CD4-positive, alpha-beta T cell treated with Interleukin-6 for 4 hours (primary cell): ENCODE measurements around the gene ZBED1.
"Not testable (repeated sequence)": the region's sequence is repeated elsewhere in the genome, so short reads cannot be mapped to it uniquely, and the experiment has no call there.

Experiments
- DNase-seq: peaks from one replicate; pipeline ENCODE4 v3.0.0-alpha.2; 2020; ENCODE audit warnings: mixed read lengths

ZBED1 gene

DNA sequence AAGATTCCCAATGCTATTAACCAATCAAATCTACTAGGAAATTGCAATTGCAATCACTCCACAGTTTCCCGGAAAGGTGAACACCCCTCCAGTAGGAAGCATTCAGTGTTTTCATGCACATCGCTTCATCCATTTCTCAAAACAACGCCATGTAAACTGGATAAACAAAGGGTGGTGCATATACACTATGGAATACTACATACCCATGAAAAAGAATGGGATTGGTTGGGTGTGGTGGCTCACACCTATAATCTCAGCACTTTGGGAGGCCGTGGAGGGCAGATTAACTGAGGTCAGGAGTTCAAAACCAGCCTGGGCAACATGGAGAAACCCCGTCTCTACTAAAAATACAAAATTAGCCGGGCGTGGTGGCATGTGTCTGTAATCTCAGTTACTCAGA, 29.1 kb downstream of the ZBED1 start:
- no peak for DNase-seq

DNA sequence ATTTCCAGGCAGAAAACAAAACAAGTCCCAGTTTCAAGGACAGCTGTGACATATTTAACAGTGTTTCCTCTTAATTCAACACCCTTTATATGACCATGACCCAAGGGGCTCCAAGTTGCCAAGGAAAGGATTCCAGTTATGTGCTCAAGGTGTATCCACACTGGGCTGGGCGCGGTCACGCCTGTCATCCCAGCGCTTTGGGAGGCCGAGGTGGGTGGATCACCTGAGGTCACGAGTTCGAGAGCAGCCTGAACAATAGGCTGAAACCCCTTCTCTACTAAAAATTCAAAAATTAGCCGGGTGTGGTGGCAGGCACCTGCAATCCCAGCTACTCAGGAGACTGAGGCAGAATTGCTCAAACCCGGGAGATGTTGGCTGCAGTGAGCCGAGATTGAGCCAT, 29.6 kb downstream of the ZBED1 start:
- not testable (repeated sequence) for DNase-seq

DNA sequence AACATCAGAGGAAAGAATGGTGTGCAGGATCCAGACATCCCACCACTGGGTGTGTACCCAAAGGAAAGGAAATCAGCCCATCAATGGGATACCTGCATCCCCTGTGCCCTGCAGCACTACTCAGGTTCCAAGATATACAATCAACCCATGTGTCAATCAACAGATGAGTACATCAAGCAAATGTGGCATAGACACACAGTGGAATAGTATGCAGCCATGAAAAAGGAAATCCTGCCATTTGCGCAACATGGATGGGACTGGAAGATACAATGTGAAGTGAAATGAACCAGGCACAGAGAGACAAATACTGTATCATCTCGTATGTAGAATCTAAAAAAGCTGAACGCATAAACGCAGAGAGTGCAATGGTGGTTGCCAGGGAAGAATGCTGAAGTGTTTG, 30.9 kb downstream of the ZBED1 start:
- not testable (repeated sequence) for DNase-seq

DNA sequence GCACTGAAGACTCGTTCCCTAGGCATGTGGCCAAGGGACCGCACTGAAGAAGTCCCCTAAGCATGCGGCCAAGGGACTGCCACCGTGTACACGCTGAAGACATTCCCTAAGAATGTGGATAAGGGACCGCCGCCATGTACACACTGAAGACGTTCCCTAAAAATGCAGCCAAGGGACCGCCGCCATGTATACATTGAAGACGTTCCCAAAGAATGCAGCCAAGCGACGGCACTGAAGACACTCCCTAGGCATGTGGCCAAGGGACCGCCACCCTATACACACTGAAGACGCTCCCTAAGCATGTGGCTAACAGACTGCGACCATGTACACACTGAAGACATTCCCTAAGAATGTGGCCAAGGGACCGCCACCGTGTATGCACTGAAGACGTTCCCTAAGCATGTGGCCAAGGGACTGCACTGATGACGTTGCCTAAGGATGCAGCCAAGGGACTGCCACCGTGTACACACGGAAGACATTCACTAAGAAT, 31.5 kb downstream of the ZBED1 start:
- no peak for DNase-seq

DNA sequence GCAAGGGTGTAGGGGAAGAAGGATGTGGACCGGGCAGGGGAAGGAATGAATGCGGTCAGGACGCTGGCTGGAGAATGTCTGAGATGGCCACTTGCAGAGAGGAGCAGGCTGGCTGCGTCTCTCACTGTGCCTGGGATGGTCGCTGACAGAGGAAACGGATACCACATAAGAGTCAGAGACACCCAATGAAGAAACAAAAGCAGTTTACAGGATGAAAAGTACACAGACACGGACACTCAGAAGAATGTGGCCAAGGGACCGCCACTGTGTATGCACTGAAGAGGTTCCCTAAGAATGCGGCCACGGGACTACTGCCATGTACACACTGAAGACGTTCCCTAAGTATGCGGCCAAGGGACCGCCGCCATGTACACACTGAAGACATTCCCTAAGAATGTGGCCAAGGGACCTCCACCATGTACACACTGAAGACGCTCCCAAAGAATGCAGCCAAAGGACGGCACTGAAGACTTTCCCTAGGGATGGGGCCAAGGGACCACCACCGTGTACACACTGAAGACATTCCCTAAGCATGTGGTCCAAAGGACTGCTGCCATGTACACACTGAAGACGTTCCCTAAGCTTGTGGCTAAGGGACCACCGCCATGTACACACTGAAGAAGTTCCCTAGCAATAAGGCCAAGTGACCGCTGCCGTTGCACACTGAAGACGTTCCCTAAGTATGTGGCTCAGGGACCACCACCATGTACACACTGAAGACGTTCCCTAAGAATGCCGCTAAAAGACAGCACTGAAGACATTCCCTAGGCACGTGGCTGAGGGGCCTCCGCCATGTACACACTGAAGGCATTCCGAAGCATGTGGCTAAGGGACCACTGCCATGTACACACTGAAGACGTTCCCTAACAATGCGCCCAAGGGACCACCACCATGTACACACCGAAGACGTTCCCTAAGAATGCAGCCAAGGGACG, 32.2 kb downstream of the ZBED1 start:
- no peak for DNase-seq

DNA sequence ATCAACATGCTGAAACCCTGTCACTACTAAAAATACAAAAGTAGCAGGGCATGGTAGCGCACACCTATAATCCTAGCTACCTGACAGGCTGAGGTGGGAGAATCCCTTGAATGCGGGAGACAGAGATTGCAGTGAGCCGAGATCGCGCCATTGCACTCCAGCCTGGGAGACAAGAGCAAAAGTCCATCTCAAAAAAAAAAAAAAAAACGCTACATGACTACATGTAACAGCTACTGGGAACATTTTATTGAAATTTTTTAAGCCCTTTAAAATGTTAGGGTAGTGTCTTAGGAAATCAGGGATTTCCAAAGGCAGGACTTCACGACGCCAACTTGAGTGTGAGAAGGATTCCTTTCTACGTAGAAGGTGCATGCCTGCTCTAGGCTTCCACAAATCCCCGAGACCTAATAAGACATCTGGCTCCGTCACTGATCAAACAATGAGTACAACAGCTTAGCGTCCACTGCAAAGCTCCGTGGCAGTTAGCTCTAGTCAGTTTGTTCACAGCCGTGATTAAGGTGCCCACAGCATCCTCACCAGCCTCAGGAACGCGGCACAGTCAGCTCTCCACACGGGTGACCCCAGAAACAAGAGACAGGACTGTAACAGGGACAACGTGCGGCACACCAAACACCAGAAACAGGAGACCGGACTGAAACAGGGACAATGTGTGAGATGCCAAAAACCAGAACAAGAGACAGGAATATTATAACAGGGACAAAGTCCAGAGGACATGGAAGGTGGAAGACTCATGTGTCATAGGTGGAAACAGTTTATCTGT, 33.7 kb downstream of the ZBED1 start:
- no peak for DNase-seq

DNA sequence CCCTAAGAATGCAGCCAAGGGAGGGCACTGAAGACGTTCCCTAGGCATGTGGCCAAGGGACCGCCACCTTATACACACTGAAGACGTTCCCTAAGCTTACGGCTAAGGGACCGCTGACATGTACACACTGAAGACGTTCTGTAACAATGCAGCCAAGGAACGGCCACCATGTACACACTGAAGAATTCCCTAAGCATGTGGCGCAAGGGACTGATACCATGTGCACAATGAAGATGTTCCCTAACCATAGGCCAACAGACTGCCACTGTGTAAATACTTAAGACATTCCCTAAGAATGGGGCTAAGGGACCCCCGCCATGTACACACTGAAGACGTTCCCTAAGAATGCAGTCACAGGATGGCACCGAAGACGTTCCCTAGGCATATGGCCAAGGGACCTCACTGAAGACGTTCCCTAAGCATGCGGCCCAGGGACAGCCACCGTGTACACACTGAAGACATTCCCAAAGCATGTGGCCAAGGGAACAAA, 36.1 kb downstream of the ZBED1 start:
- DNase-seq = no peak

DNA sequence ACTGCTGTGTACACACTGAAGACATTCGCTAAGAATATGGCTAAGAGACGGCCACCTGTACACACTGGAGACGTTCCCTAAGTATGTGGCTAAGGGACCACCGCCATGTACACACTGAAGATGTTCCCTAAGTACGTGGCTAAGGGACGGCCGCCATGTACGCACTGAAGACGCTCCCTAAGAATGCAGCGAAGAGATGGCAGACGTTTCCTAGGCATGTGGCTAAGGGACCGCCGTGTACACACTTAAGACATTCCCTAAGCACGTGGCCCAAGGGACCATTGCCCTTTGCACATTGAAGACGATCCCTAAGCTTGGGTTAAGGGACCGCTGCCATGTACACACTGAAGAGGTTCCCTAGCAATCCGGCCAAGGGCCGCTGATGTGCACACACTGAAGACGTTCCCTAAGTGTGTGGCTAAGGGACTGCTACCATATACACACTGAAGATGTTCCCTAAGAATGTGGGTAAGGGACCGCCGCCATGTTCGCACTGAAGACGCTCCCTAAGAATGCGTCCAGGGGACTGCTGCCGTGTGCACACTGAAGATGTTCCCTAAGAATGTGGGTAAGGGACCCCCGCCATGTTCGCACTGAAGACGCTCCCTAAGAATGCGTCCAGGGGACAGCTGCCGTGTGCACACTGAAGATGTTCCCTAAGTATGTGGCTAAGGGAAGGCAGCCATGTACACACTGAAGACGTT, 36.7 kb downstream of the ZBED1 start:
- no peak for DNase-seq

DNA sequence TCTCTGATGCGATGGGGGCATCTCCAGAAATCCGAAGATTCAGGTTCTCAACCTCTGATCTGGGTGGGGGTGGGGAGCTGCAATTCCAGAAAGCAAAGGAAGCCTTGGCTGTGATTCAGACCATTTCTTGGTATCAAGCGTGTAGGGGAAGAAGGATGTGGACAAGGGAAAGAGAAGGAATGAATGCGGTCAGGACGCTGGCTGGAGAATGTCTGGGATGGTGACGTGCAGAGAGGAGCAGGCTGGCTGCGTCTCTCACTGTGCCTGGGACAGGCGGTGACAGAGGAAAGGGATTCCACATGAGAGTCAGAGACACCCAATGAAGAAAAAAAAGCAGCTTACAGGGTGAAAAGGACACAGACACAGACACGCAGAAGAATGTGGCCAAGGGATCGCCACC, 37.3 kb downstream of the ZBED1 start:
- not testable (repeated sequence) for DNase-seq

DNA sequence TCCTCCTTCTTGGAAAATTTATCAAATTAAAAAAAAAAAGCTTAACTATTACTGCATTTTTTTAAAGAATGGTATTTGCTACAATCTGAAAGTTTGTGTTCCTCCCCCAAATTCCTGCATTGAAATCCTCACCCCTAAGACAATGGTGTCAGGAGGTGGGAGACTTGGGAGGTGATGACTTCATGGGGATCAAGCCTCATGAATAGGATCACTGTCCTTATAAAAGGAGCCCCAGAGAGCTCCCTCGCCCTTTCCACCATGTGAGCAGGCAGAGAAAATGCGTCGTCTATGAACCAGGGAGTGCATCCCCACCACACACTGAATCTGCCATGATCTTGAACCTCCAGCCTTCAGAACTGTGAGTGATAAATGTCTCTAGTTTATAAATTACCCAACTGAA, 38.0 kb downstream of the ZBED1 start:
- no peak for DNase-seq

DNA sequence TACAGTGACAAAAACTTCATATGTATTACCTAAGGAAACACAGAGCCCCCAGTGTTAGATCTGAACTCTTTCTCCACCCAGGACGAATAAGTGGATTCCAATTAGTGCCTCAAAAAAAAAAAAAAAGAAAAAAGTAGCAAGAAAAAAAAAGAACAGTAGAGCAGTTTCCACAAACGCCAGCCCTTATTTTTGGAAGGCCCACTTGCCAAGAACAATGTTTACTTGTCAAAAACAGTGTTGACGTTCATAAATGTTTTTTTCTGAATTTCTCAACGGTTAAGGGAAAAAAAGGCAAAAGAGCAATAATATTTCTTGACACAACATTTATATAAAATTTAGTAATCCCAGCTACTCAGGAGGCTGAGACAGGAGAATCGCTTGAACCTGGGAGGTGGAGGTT, 38.7 kb downstream of the ZBED1 start:
- no peak for DNase-seq

DNA sequence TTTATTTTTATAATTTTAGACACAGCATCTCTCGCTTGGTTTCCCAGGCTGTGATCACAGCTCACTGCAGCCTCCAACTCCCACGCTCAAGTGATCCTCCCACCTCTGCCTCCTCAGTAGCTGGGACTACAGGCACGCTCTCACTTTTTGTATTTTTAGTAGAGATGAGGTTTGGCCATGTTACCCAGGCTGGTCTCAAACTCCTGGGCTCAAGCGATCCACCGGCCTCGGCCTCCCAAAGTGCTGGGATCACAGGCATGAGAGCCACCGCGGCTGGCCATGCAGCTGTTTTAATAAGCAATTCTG, 39.1 kb downstream of the ZBED1 start:
- no peak for DNase-seq

DNA sequence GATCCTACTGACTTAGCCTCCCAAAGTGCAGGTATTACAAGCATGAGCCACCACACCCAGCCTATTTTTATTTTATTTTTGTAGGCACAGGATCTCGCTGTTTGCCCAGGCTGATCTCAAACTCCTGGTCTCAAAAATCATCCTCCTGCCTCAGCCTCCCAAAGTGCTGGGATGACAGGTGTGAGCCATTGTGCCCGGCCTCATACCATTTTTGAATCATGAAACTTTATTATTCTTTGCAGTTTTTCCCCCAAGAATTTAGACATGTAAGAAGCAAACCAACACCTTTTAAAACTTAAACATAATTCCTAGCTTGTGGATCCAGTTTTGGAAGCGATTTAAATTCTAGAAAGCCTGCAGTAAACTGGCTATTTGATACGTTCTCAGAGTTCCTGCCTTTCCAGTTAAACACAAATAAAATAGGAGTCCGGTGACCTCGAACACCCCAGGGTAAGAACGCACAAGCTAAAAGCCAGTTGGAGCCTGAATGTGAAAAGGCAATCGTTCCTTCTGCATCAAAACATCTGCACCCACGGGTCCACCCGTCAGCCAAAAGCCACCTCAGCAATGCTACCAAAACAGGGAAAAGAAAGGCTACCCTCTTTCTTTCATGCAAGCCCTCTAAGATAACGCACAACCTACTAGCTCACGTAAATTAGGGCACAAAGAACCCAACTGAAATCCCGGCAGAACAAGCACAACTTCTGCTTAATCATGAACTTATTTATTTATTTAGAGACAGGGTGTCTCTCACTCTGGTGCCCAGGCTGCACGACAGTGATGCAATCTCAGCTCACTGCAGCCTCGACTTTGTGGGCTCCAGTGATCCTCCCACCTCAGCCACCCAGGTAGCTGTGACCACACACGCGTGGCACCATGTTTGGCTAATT, 39.7 kb downstream of the ZBED1 start:
- DNase-seq = not testable (repeated sequence)

DNA sequence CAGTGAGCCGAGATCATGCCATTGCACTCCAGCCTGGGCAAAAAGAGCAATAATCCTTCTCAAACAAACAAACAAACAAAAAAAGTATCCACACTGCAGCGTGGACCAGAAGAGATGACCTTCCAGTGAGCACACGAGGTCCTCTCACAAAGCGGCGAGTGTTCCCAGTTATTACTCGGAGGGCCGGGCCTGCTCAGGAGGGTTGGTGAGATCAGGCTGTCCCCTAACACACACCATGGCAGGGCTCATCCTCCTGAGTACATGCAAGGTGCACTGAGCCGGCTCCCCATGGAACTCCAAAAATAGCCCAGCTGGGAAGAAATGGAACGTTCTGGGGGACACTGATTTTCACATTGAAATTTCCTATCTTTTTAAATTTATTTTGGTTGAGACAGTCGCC, 40.7 kb downstream of the ZBED1 start:
- not testable (repeated sequence) for DNase-seq

DNA sequence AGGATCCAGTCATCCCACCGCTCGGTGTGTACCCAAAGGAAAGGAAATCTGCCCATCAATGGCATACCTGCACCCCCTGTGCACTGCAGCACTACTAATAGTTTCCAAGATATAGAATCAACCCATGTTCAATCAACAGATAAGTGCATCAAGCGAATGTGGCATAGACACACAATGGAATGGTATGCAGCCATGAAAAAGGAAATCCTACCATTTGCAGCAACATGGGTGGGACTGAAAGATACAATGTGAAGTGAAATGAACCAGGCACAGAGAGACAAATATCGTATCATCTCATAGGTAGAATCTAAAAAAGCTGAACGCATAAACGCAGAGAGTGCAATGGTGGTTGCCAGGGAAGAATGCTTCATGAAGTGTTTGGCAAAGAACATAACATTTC, 42.5 kb downstream of the ZBED1 start:
- DNase-seq = no peak

DNA sequence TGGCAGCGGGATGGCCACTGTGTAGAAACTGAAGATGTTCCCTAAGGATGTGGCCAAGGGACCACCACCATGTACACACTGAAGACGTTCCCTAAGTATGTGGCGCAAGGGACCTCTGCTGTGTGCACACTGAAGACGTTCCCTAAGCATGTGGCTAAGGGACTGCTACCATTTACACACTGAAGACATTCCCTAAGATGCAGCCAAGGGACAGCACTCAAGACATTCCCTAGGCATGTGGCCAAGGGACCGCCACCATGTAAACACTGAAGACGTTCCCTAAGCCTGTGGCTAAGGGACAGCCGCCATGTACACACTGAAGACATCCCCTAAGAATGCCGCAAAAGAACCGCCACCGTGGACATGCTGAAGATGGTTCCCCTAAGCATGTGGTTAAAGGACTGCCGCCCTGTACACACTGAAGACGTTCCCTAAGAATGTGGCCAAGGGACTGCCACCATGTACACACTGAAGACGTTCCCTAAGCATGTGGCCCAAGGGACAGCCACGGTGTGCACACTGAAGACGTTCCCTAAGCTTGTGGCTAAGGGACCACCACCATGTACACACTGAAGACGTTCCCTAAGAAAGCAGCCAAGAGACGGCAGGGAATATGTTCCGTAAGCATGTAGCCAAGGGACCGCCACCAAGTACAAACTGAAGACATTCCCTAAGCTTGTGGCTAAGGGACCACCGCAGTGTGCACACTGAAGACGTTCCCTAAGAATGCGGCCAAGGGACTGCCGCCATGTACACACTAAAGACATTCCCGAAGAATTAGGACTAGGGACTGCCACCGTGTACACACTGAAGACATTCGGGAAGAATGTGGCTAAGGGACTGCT, 43.3 kb downstream of the ZBED1 start:
- no peak for DNase-seq

DNA sequence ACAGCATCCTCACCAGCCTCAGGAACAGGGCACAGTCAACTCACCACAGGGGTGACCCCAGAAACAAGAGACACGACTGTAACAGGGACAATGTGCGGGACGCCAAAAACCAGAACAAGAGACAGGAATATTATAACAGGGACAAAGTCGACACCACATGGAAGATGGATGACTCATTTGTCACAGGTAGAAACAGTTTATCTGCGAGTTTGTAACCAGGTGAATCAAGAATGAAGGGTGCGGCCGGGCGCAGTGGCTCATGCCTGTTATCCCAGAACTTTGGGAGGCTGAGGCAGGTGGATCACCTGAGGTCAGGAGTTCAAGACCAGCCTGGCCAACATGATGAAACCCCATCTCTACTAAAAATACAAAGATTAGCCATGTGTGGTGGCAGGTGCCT, 44.7 kb downstream of the ZBED1 start:
- DNase-seq = not testable (repeated sequence)

DNA sequence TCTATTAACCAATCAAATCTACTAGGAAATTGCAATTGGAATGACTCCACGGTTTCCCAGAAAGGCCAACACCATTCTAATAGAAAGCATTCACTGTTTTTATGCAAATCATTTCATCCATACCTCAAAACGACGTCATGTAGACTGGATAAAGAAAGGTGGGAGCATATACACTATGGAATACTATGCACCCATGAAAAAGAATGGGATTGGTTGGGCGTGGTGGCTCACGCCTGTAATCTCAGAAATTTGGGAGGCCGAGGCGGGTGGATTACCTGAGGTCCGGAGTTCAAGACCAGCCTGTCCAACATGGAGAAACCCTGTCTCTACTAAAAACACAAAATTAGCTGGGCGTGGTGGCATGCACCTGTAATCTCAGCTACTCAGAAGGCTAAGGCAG, 46.2 kb downstream of the ZBED1 start:
- not testable (repeated sequence) for DNase-seq

DNA sequence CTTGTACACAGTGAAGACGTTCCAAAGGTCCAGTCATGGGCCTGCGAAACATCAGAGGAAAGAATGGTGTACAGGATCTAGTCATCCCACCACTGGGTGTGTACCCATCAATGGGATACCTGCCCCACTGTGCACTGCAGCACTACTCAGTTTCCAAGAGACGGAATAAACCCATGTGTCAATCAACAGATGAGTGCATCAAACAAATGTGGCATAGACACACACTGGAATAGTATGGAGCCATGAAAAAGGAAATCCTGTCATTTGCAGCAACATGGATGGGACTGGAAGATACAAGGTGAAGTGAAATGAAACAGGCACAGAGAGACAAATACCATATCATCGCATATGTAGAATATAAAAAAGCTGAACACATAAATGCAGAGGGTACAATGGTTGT, 48.0 kb downstream of the ZBED1 start:
- no peak for DNase-seq

DNA sequence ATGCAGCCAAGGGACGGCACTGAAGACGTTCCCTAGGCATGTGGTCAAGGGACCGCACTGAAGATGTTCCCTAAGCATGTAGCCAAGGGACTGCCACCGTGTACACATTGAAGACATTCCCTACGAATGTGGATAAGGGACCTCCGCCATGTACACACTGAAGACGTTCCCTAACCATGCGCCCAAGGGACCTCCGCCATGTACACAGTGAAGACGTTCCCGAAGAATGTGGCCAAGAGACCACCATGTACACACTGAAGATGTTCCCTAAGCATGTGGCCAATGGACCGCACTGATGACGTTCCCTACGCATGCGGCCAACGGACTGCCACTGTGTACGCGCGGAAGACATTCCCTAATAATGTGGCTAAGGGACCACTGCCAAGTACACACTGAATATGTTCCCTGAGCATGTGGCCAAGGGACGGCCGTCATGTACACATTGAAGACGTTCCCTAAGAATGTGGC, 48.4 kb downstream of the ZBED1 start:
- no peak for DNase-seq
